ENCODE measurements around the gene METRNL.

- TF ChIP-seq, protein P1, sequence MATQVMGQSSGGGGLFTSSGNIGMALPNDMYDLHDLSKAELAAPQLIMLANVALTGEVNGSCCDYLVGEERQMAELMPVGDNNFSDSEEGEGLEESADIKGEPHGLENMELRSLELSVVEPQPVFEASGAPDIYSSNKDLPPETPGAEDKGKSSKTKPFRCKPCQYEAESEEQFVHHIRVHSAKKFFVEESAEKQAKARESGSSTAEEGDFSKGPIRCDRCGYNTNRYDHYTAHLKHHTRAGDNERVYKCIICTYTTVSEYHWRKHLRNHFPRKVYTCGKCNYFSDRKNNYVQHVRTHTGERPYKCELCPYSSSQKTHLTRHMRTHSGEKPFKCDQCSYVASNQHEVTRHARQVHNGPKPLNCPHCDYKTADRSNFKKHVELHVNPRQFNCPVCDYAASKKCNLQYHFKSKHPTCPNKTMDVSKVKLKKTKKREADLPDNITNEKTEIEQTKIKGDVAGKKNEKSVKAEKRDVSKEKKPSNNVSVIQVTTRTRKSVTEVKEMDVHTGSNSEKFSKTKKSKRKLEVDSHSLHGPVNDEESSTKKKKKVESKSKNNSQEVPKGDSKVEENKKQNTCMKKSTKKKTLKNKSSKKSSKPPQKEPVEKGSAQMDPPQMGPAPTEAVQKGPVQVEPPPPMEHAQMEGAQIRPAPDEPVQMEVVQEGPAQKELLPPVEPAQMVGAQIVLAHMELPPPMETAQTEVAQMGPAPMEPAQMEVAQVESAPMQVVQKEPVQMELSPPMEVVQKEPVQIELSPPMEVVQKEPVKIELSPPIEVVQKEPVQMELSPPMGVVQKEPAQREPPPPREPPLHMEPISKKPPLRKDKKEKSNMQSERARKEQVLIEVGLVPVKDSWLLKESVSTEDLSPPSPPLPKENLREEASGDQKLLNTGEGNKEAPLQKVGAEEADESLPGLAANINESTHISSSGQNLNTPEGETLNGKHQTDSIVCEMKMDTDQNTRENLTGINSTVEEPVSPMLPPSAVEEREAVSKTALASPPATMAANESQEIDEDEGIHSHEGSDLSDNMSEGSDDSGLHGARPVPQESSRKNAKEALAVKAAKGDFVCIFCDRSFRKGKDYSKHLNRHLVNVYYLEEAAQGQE (IDR thresholded peaks at IDR 0.05; ENCODE audit: insufficient read depth in 1 of 2, low read depth in 2 of 2, low read length in 2 of 2) = 0 out of 4 replicates have a peak, but pooled peaks have one; percentile 14 to 35
- TF ChIP-seq POLR2AphosphoS5 (IDR thresholded peaks at IDR 0.05; ENCODE audit: low read depth, low read length) = peak; percentile 42; the same call in 1 of the 2 replicates
Observed at GRCh38 chr17:83079352-83079747, at the start of gene METRNL.
